OCI-LY7 (cell line): ENCODE data around the gene DNAH8.

Experiments used
- EZH2phosphoT487 ChIP-seq: fragments of 200-600 bp; sonication (generic); IDR thresholded peaks from 2 replicates; pipeline ENCODE4 v1.6.1; 2018; ENCODE audit warnings: low read depth, borderline replicate concordance, mild to moderate bottlenecking, mixed run types, antibody characterized with exemption, low read length, moderate library complexity, mixed read lengths
- TF ChIP-seq, protein P1 (sequence below): fragments of 200-600 bp; sonication (generic); conservative IDR thresholded peaks from 2 replicates; pipeline ENCODE4 v1.5.1; 2014; ENCODE audit warnings: mild to moderate bottlenecking, antibody characterized with exemption, low read length, moderate library complexity, mixed read lengths

DNA sequence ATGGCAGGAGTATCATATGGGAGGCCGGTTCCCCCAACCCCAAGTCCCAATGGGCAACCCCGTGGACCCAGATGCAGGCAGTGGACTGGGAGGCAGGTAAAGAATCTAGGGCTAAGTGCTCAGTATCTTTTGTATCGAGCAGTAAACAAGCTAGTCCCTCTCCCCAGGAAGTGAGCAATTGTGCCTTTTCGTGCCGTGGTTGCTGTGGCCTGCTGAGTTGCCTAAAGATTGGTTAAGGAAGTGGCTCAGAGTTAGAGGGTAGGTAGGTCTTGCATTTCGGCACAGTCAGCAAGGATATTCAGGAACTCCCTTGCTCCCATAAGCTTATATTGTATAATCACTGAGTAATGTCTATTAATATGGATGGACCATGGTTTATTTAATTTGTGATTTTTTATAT lies 1.3 kb upstream of the DNAH8 start:
- TF ChIP-seq, protein P1, sequence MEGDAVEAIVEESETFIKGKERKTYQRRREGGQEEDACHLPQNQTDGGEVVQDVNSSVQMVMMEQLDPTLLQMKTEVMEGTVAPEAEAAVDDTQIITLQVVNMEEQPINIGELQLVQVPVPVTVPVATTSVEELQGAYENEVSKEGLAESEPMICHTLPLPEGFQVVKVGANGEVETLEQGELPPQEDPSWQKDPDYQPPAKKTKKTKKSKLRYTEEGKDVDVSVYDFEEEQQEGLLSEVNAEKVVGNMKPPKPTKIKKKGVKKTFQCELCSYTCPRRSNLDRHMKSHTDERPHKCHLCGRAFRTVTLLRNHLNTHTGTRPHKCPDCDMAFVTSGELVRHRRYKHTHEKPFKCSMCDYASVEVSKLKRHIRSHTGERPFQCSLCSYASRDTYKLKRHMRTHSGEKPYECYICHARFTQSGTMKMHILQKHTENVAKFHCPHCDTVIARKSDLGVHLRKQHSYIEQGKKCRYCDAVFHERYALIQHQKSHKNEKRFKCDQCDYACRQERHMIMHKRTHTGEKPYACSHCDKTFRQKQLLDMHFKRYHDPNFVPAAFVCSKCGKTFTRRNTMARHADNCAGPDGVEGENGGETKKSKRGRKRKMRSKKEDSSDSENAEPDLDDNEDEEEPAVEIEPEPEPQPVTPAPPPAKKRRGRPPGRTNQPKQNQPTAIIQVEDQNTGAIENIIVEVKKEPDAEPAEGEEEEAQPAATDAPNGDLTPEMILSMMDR: no peak
- no peak for TF ChIP-seq EZH2phosphoT487
